Measurements from ENCODE around the gene ABHD17C. TPM values are rescaled to one million over a fixed set of nuclear protein-coding genes. Genes with fewer than 3 reads are reported as not detected.
"Not testable (repeated sequence)": the region's sequence is repeated elsewhere in the genome, so short reads cannot be mapped to it uniquely, and the experiment has no call there.

Gene ABHD17C
- total RNA-seq, 2 donors from 2014 or later = 4.5 to 10.0 TPM

GRCh38 chr15:80745888-80746287 is 50.8 kb downstream of the ABHD17C start:
- Mint-ChIP-seq H3K9me3 (peaks cover 5% of the 10 kb centered on the region), H3K4me1 (ENCODE audit: low read depth in 2 of 2) (no peaks in the 10 kb centered on the region), H3K4me3 (no peak overlapping the region), H3K27ac (no peak overlapping the region), H3K36me3 (peaks cover 6% of the 10 kb centered on the region), H3K27me3 (no peaks in the 10 kb centered on the region)
- DNase-seq (ENCODE audit: low spot score) = no peak
- ATAC-seq = no peak

GRCh38 chr15:80747317-80748053 is 52.4 kb downstream of the ABHD17C start:
- Mint-ChIP-seq H3K4me1 (ENCODE audit: low read depth in 2 of 2) (no peaks in the 10 kb centered on the region), H3K36me3 (peaks cover 6% of the 10 kb centered on the region), H3K27me3 (no peaks in the 10 kb centered on the region), H3K27ac (no peak overlapping the region), H3K9me3 (peaks cover 5% of the 10 kb centered on the region), H3K4me3 (no peak overlapping the region)
- no peak for ATAC-seq
- no peak for DNase-seq (ENCODE audit: low spot score)

GRCh38 chr15:80749589-80749988 is 54.5 kb downstream of the ABHD17C start:
- H3K27me3 Mint-ChIP-seq = no peaks in the 10 kb centered on the region
- H3K36me3 Mint-ChIP-seq = peaks cover 6% of the 10 kb centered on the region
- no peak overlapping the region for H3K4me3 Mint-ChIP-seq
- no peak overlapping the region for H3K27ac Mint-ChIP-seq
- no peak for ATAC-seq
- H3K9me3 Mint-ChIP-seq = peaks cover 5% of the 10 kb centered on the region
- DNase-seq (ENCODE audit: low spot score) = no peak
- peaks cover 10 to 14% of the 10 kb centered on the region in 2 donors for H3K4me1 Mint-ChIP-seq (ENCODE audit: low read depth in 2 of 2)

- Mint-ChIP-seq H3K36me3 (peaks cover 6% of the 10 kb centered on the region), H3K4me1 (ENCODE audit: low read depth in 2 of 2) (peaks cover 13 to 23% of the 10 kb centered on the region in 2 donors), H3K9me3 (peaks cover 5% of the 10 kb centered on the region), H3K27ac (no peak overlapping the region), H3K27me3 (no peaks in the 10 kb centered on the region), H3K4me3 (no peak overlapping the region)
- ATAC-seq = no peak
- no peak for DNase-seq (ENCODE audit: low spot score)
Measured at GRCh38 chr15:80750575-80750974, 55.5 kb downstream of the ABHD17C start.

- H3K4me3 Mint-ChIP-seq = no peak overlapping the region
- H3K27me3 Mint-ChIP-seq = no peaks in the 10 kb centered on the region
- no peaks in the 10 kb centered on the region for H3K9me3 Mint-ChIP-seq
- ATAC-seq (no peak), DNase-seq (ENCODE audit: low spot score) (no peak)
- peaks cover 20 to 31% of the 10 kb centered on the region in 2 donors for H3K4me1 Mint-ChIP-seq (ENCODE audit: low read depth in 2 of 2)
- H3K36me3 Mint-ChIP-seq = no peaks in the 10 kb centered on the region
- H3K27ac Mint-ChIP-seq = no peak overlapping the region
Measured at GRCh38 chr15:80752204-80752603, 57.1 kb downstream of the ABHD17C start.

- H3K27ac Mint-ChIP-seq = no peak overlapping the region
- DNase-seq (ENCODE audit: low spot score) (no peak), ATAC-seq (no peak)
- no peaks in the 10 kb centered on the region for H3K27me3 Mint-ChIP-seq
- H3K4me3 Mint-ChIP-seq = no peak overlapping the region
- H3K9me3 Mint-ChIP-seq = no peaks in the 10 kb centered on the region
- no peaks in the 10 kb centered on the region for H3K36me3 Mint-ChIP-seq
- H3K4me1 Mint-ChIP-seq (ENCODE audit: low read depth in 2 of 2) = peaks cover 20 to 31% of the 10 kb centered on the region in 2 donors
Measured at GRCh38 chr15:80753161-80753560, 58.1 kb downstream of the ABHD17C start.

- H3K36me3 Mint-ChIP-seq = no peaks in the 10 kb centered on the region
- peaks cover 20 to 31% of the 10 kb centered on the region in 2 donors for H3K4me1 Mint-ChIP-seq (ENCODE audit: low read depth in 2 of 2)
- H3K27me3 Mint-ChIP-seq = no peaks in the 10 kb centered on the region
- no peak overlapping the region for H3K27ac Mint-ChIP-seq
- H3K4me3 Mint-ChIP-seq = no peak overlapping the region
- DNase-seq (ENCODE audit: low spot score) = no peak
- H3K9me3 Mint-ChIP-seq = no peaks in the 10 kb centered on the region
- no peak for ATAC-seq
Measured at GRCh38 chr15:80754014-80754413, 58.9 kb downstream of the ABHD17C start.

- no peaks in the 10 kb centered on the region for H3K9me3 Mint-ChIP-seq
- ATAC-seq (peak; percentile 83 to 87), DNase-seq (ENCODE audit: low spot score) (no peak)
- peaks cover 20 to 31% of the 10 kb centered on the region in 2 donors for H3K4me1 Mint-ChIP-seq (ENCODE audit: low read depth in 2 of 2)
- no peaks in the 10 kb centered on the region for H3K27me3 Mint-ChIP-seq
- H3K27ac Mint-ChIP-seq = peak overlapping the region in 1 of 2 donors; percentile 50
- H3K36me3 Mint-ChIP-seq = no peaks in the 10 kb centered on the region
- no peak overlapping the region for H3K4me3 Mint-ChIP-seq
Measured at GRCh38 chr15:80755885-80756284, 60.8 kb downstream of the ABHD17C start.

- Mint-ChIP-seq H3K4me3 (no peak overlapping the region), H3K36me3 (no peaks in the 10 kb centered on the region), H3K9me3 (no peaks in the 10 kb centered on the region), H3K4me1 (ENCODE audit: low read depth in 2 of 2) (peaks cover 19 to 29% of the 10 kb centered on the region in 2 donors), H3K27me3 (no peaks in the 10 kb centered on the region), H3K27ac (no peak overlapping the region)
- ATAC-seq = no peak
- no peak for DNase-seq (ENCODE audit: low spot score)
Measured at GRCh38 chr15:80758130-80758745, 63.1 kb downstream of the ABHD17C start.

GRCh38 chr15:80760960-80761359 is 65.8 kb downstream of the ABHD17C start:
- H3K36me3 Mint-ChIP-seq = no peaks in the 10 kb centered on the region
- no peak overlapping the region for H3K27ac Mint-ChIP-seq
- H3K4me1 Mint-ChIP-seq (ENCODE audit: low read depth in 2 of 2) = peaks cover 3 to 5% of the 10 kb centered on the region in 2 donors
- ATAC-seq = no peak
- no peak for DNase-seq (ENCODE audit: low spot score)
- H3K9me3 Mint-ChIP-seq = no peaks in the 10 kb centered on the region
- no peak overlapping the region for H3K4me3 Mint-ChIP-seq
- H3K27me3 Mint-ChIP-seq = no peaks in the 10 kb centered on the region

GRCh38 chr15:80761754-80762153 is 66.6 kb downstream of the ABHD17C start:
- H3K27ac Mint-ChIP-seq = no peak overlapping the region
- no peaks in the 10 kb centered on the region for H3K36me3 Mint-ChIP-seq
- ATAC-seq (no peak), DNase-seq (ENCODE audit: low spot score) (no peak)
- no peak overlapping the region for H3K4me3 Mint-ChIP-seq
- no peaks in the 10 kb centered on the region for H3K9me3 Mint-ChIP-seq
- H3K27me3 Mint-ChIP-seq = no peaks in the 10 kb centered on the region
- H3K4me1 Mint-ChIP-seq (ENCODE audit: low read depth in 2 of 2) = no peaks in the 10 kb centered on the region

GRCh38 chr15:80763235-80763634 is 68.1 kb downstream of the ABHD17C start:
- not testable (repeated sequence) for H3K9me3 Mint-ChIP-seq; H3K27ac Mint-ChIP-seq; DNase-seq (ENCODE audit: low spot score); ATAC-seq; H3K4me3 Mint-ChIP-seq; H3K27me3 Mint-ChIP-seq; H3K36me3 Mint-ChIP-seq; H3K4me1 Mint-ChIP-seq (ENCODE audit: low read depth in 2 of 2)

- H3K27ac Mint-ChIP-seq = no peak overlapping the region
- H3K4me3 Mint-ChIP-seq = no peak overlapping the region
- DNase-seq (ENCODE audit: low spot score) (no peak), ATAC-seq (no peak)
- H3K4me1 Mint-ChIP-seq (ENCODE audit: low read depth in 2 of 2) = peaks cover 0 to 5% of the 10 kb centered on the region in 2 donors
- no peaks in the 10 kb centered on the region for H3K9me3 Mint-ChIP-seq
- H3K27me3 Mint-ChIP-seq = peaks cover 0 to 5% of the 10 kb centered on the region in 2 donors
- H3K36me3 Mint-ChIP-seq = no peaks in the 10 kb centered on the region
Measured at GRCh38 chr15:80764535-80764934, 69.4 kb downstream of the ABHD17C start.

GRCh38 chr15:80766275-80766674 is 71.2 kb downstream of the ABHD17C start:
- H3K4me1 Mint-ChIP-seq (ENCODE audit: low read depth in 2 of 2) = peaks cover 0 to 8% of the 10 kb centered on the region in 2 donors
- no peak for ATAC-seq
- no peaks in the 10 kb centered on the region for H3K9me3 Mint-ChIP-seq
- H3K27ac Mint-ChIP-seq = no peak overlapping the region
- DNase-seq (ENCODE audit: low spot score) = no peak
- H3K27me3 Mint-ChIP-seq = peaks cover 0 to 7% of the 10 kb centered on the region in 2 donors
- no peaks in the 10 kb centered on the region for H3K36me3 Mint-ChIP-seq
- H3K4me3 Mint-ChIP-seq = no peak overlapping the region
